22Rv1 (cell line): Measurements from ENCODE around the gene CABLES1.

Experiments used
- CTCF ChIP-seq: fragments of 450-650 bp; IDR thresholded peaks from 2 replicates; pipeline ENCODE4 v1.5.1; 2017; ENCODE audit warnings: mild to moderate bottlenecking
- ZFX ChIP-seq: fragments of 450-650 bp; IDR thresholded peaks from 2 replicates; pipeline ENCODE4 v1.6.1; 2017; ENCODE audit warnings: antibody characterized with exemption, borderline replicate concordance

- TF ChIP-seq CTCF (no peak), ZFX (no peak)
Measured at GRCh38 chr18:23200756-23201155, 65.5 kb downstream of the CABLES1 start.
